Type B pancreatic cell (in vitro differentiated cells): ENCODE results near the gene LRRC75B. TPM values are rescaled to one million over a fixed set of nuclear protein-coding genes. Genes with fewer than 3 reads are reported as not detected.
"Not testable (repeated sequence)": the region's sequence is repeated elsewhere in the genome, so short reads cannot be mapped to it uniquely, and the experiment has no call there.

Experiments
- DNase-seq: peaks from one replicate; pipeline ENCODE4 v3.0.0; 2021; ENCODE audit warnings: mixed read lengths; ENCODE audit not compliant: unreplicated experiment; ENCODE audit errors: extremely low spot score
- H3K27ac Mint-ChIP-seq: 2 replicates; pipeline ENCODE4 v1.8.0; 2021; ENCODE audit warnings: mild to moderate bottlenecking, mixed read lengths
- H3K27me3 Mint-ChIP-seq: 2 replicates; pipeline ENCODE4 v1.8.0; 2021; ENCODE audit warnings: mixed read lengths
- H3K36me3 Mint-ChIP-seq: 2 replicates; pipeline ENCODE4 v1.8.0; 2021; ENCODE audit warnings: mixed read lengths
- H3K4me1 Mint-ChIP-seq: one replicate; pipeline ENCODE4 v1.8.0; 2021; ENCODE audit warnings: mixed read lengths; ENCODE audit not compliant: unreplicated experiment
- H3K4me3 Mint-ChIP-seq: 2 replicates; pipeline ENCODE4 v1.8.0; 2021; ENCODE audit warnings: mild to moderate bottlenecking, mixed read lengths
- H3K9me3 Mint-ChIP-seq: 2 replicates; pipeline ENCODE4 v1.8.0; 2021; ENCODE audit warnings: mixed read lengths
- CTCF ChIP-seq: fragments of 200-600 bp; sonication (generic); conservative IDR thresholded peaks from 2 replicates; pipeline ENCODE4 v1.5.0; 2021; ENCODE audit warnings: antibody characterized with exemption, mild to moderate bottlenecking
- total RNA-seq: library from RNA; stranded (reverse); gene quantifications from 2 replicates; pipeline ENCODE4 v1.2.1, GENCODE V29; 2021; ENCODE audit warnings: low replicate concordance

Gene LRRC75B
- total RNA-seq, 1 donor from 2014 or later: 18.6 TPM

GRCh38 chr22:24629069-24629468 lies 36.2 kb upstream of the LRRC75B start:
- H3K27me3 Mint-ChIP-seq, H3K4me3 Mint-ChIP-seq, H3K9me3 Mint-ChIP-seq, H3K27ac Mint-ChIP-seq, DNase-seq, H3K36me3 Mint-ChIP-seq: not testable (repeated sequence)
- peaks cover 24% of the 10 kb centered on the region for H3K4me1 Mint-ChIP-seq
- peak; percentile 63 for TF ChIP-seq CTCF

GRCh38 chr22:24627911-24628310 lies 35.0 kb upstream of the LRRC75B start:
- H3K27me3 Mint-ChIP-seq, H3K36me3 Mint-ChIP-seq, H3K27ac Mint-ChIP-seq, H3K9me3 Mint-ChIP-seq, H3K4me3 Mint-ChIP-seq, DNase-seq: not testable (repeated sequence)
- H3K4me1 Mint-ChIP-seq: peaks cover 14% of the 10 kb centered on the region

- H3K27me3 Mint-ChIP-seq, DNase-seq, H3K9me3 Mint-ChIP-seq, H3K4me3 Mint-ChIP-seq, H3K27ac Mint-ChIP-seq, H3K36me3 Mint-ChIP-seq, H3K4me1 Mint-ChIP-seq: not testable (repeated sequence)
Measured at GRCh38 chr22:24622596-24622995, 29.7 kb upstream of the LRRC75B start.

GRCh38 chr22:24621244-24621643 lies 28.4 kb upstream of the LRRC75B start:
- not testable (repeated sequence) for H3K9me3 Mint-ChIP-seq, H3K27ac Mint-ChIP-seq, H3K27me3 Mint-ChIP-seq, H3K36me3 Mint-ChIP-seq, DNase-seq, H3K4me1 Mint-ChIP-seq, H3K4me3 Mint-ChIP-seq

GRCh38 chr22:24614794-24615193 lies 21.9 kb upstream of the LRRC75B start:
- not testable (repeated sequence) for H3K4me1 Mint-ChIP-seq, DNase-seq, H3K4me3 Mint-ChIP-seq, H3K27me3 Mint-ChIP-seq, H3K27ac Mint-ChIP-seq, H3K9me3 Mint-ChIP-seq, H3K36me3 Mint-ChIP-seq

- H3K27ac Mint-ChIP-seq, H3K4me1 Mint-ChIP-seq, H3K36me3 Mint-ChIP-seq, H3K27me3 Mint-ChIP-seq, H3K9me3 Mint-ChIP-seq, DNase-seq, H3K4me3 Mint-ChIP-seq: not testable (repeated sequence)
Measured at GRCh38 chr22:24609888-24610287, 17.0 kb upstream of the LRRC75B start.

- not testable (repeated sequence) for H3K4me3 Mint-ChIP-seq, H3K36me3 Mint-ChIP-seq, H3K27me3 Mint-ChIP-seq, H3K27ac Mint-ChIP-seq, H3K9me3 Mint-ChIP-seq, DNase-seq
- peaks cover 12% of the 10 kb centered on the region for H3K4me1 Mint-ChIP-seq
Measured at GRCh38 chr22:24608327-24608726, 15.5 kb upstream of the LRRC75B start.

GRCh38 chr22:24607429-24607983 lies 14.6 kb upstream of the LRRC75B start:
- H3K4me1 Mint-ChIP-seq: peaks cover 13% of the 10 kb centered on the region
- H3K36me3 Mint-ChIP-seq, H3K9me3 Mint-ChIP-seq, H3K27me3 Mint-ChIP-seq, H3K27ac Mint-ChIP-seq, H3K4me3 Mint-ChIP-seq, DNase-seq: not testable (repeated sequence)

GRCh38 chr22:24606340-24606739 lies 13.5 kb upstream of the LRRC75B start:
- H3K36me3 Mint-ChIP-seq, H3K9me3 Mint-ChIP-seq, H3K27me3 Mint-ChIP-seq, H3K27ac Mint-ChIP-seq, H3K4me3 Mint-ChIP-seq, DNase-seq: not testable (repeated sequence)
- H3K4me1 Mint-ChIP-seq: peaks cover 13% of the 10 kb centered on the region
